SU-DHL-6 (cell line): ENCODE results near the gene NME4.

Experiments
- H2AFZ ChIP-seq: fragments of 200-600 bp; sonication (generic); 2 replicates; pipeline ENCODE4 v1.6.1; 2014; ENCODE audit warnings: low read depth, mild to moderate bottlenecking, moderate library complexity, mixed read lengths, antibody characterized with exemption, low read length; ENCODE audit not compliant: severe bottlenecking
- H3F3A ChIP-seq: fragments of 200-600 bp; shearing (Covaris generic); 2 replicates; pipeline ENCODE4 v1.6.0; 2016; ENCODE audit warnings: antibody characterized with exemption, mild to moderate bottlenecking; ENCODE audit not compliant: insufficient read depth
- H3K27ac ChIP-seq: fragments of 200-600 bp; sonication (generic); 2 replicates; pipeline ENCODE4 v1.5.1; 2016; ENCODE audit warnings: low read depth, mild to moderate bottlenecking, low read length, moderate library complexity, mixed read lengths
- H3K27me3 ChIP-seq: fragments of 200-600 bp; sonication (generic), shearing (Covaris generic); 2 replicates; pipeline ENCODE4 v1.6.0; 2014; ENCODE audit warnings: mild to moderate bottlenecking, low read length
- H3K36me3 ChIP-seq: fragments of 200-600 bp; sonication (generic); 2 replicates; pipeline ENCODE4 v1.6.1; 2014; ENCODE audit warnings: mild to moderate bottlenecking, low read length, mixed read lengths
- H3K4me2 ChIP-seq: fragments of 300-600, 200-600 bp; shearing (Covaris generic), sonication (generic); 2 replicates; pipeline ENCODE4 v1.6.0; 2014; ENCODE audit warnings: low read length, low read depth, mild to moderate bottlenecking; ENCODE audit not compliant: poor library complexity, severe bottlenecking
- H3K4me3 ChIP-seq: fragments of 200-600 bp; sonication (generic); 2 replicates; pipeline ENCODE4 v1.5.1; 2014; ENCODE audit warnings: antibody characterized with exemption, low read length, mild to moderate bottlenecking, mixed read lengths; ENCODE audit not compliant: insufficient read depth, poor library complexity, severe bottlenecking
- H3K79me2 ChIP-seq: fragments of 200-600 bp; sonication (generic); 2 replicates; pipeline ENCODE4 v1.6.1; 2014; ENCODE audit warnings: mild to moderate bottlenecking, low read length, moderate library complexity; ENCODE audit not compliant: insufficient read depth
- H3K9ac ChIP-seq: fragments of 200-600 bp; sonication (generic); 2 replicates; pipeline ENCODE4 v1.7.0; 2014; ENCODE audit warnings: mild to moderate bottlenecking, low read length
- H3K9me2 ChIP-seq: fragments of 200-600 bp; sonication (generic); replicated peaks from 2 replicates; pipeline ENCODE4 v1.6.1; 2014; ENCODE audit warnings: low read length; ENCODE audit not compliant: insufficient read depth
- H3K9me3 ChIP-seq: fragments of 200-600 bp; sonication (generic); 2 replicates; pipeline ENCODE4 v1.6.1; 2014; ENCODE audit warnings: low read length, mixed read lengths; ENCODE audit not compliant: insufficient read depth
- H4K20me1 ChIP-seq: fragments of 200-600 bp; sonication (generic); 2 replicates; pipeline ENCODE4 v1.6.1; 2014; ENCODE audit warnings: low read depth, mild to moderate bottlenecking, antibody characterized with exemption, low read length, moderate library complexity, mixed read lengths
- EZH2phosphoT487 ChIP-seq: fragments of 200-600 bp; sonication (generic), shearing (Covaris generic); conservative IDR thresholded peaks from 2 replicates; pipeline ENCODE4 v1.6.1; 2018; ENCODE audit warnings: mild to moderate bottlenecking, antibody characterized with exemption, low read length, moderate library complexity, mixed read lengths
- TF ChIP-seq, protein P1 (sequence below): fragments of 200-600 bp; sonication (generic); IDR thresholded peaks from one replicate; pipeline ENCODE4 v1.5.1; 2017; ENCODE audit warnings: antibody characterized with exemption, mild to moderate bottlenecking, low read length, moderate library complexity; ENCODE audit not compliant: insufficient read depth, poor library complexity, severe bottlenecking

The NME4 gene

DNA sequence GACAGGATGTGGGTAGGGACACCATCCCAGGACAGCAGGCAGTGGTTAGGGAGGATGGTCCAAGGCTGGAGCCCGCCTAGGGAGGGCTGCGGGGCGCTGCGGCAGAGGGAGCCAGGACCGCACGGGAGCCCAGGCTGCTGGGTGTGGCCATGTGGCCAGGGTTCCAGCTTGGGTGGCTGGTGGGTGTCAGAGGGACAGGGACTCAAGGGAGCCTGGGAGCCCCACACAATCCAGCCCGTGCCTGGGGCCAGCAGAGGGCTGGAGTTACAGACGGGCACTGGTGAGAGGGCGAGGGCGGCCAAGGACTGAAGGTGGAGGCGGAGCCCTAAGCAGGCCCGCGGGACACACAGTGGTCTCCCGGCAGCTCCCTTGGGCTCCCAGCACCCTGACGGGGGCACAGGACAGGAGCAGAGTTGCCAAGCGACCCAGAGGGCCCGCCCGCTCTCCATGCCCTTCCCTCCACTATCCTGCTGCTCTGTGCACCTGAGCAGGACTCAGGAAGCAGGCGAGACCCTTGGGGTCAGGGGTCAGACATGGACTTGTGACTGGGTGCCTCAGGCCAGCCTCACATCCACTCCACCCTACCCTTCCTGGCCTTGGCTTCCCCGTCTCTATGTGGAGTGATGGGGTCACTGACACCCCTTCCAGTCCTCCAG lies 33.8 kb upstream of the NME4 start:
- Histone ChIP-seq H3K9me3 (no peaks in the 10 kb centered on the region), H3K4me3 (no peak overlapping the region), H3K79me2 (no peaks in the 10 kb centered on the region), H3K36me3 (no peaks in the 10 kb centered on the region), H3K27me3 (no peaks in the 10 kb centered on the region), H3K9ac (no peak overlapping the region), H3F3A (no peaks in the 10 kb centered on the region), H3K27ac (no peak overlapping the region), H3K9me2 (no peaks in the 10 kb centered on the region), H2AFZ (no peak overlapping the region), H3K4me2 (no peak overlapping the region), H4K20me1 (no peaks in the 10 kb centered on the region)
- TF ChIP-seq, protein P1, sequence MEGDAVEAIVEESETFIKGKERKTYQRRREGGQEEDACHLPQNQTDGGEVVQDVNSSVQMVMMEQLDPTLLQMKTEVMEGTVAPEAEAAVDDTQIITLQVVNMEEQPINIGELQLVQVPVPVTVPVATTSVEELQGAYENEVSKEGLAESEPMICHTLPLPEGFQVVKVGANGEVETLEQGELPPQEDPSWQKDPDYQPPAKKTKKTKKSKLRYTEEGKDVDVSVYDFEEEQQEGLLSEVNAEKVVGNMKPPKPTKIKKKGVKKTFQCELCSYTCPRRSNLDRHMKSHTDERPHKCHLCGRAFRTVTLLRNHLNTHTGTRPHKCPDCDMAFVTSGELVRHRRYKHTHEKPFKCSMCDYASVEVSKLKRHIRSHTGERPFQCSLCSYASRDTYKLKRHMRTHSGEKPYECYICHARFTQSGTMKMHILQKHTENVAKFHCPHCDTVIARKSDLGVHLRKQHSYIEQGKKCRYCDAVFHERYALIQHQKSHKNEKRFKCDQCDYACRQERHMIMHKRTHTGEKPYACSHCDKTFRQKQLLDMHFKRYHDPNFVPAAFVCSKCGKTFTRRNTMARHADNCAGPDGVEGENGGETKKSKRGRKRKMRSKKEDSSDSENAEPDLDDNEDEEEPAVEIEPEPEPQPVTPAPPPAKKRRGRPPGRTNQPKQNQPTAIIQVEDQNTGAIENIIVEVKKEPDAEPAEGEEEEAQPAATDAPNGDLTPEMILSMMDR, result no peak
- TF ChIP-seq EZH2phosphoT487, result no peak

DNA sequence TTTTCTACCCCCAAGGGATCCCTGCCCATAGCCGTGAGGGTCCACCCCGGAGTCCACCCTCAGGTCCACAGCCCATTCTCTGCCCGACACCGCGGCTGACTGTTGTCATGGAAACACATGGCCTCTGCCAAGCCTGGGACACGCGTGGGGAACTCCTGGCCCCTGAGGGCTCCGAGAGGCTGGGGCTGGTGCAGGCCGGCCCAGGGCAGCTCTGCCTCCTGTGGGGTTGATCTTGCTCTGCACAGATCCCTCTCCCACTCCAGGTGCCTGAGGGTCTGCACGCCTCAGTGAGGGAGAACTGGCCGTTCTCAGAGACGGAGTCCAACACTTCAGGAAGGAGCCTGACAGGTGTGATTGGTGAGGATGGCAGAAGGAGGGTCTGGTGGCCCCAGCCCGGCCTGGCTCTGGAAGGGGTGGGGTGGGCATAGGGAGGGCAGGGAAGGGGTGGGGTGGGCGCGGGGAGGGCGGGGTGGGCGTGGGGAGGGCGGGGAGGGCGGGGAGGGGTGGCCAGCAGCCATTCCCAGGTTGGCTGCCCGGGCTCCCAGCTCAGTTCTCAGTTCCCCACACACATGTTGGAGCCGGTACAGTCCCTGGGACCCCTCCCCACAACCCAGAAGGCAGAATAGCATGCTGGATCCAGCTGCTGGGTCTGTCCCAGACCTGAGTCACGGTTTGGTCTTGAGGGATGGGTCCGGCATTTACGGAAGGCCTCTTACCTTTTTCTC lies 33.1 kb upstream of the NME4 start:
- Histone ChIP-seq H3K9ac (no peak overlapping the region), H3K4me3 (no peak overlapping the region), H3K4me2 (no peak overlapping the region), H4K20me1 (no peaks in the 10 kb centered on the region), H3K9me3 (no peaks in the 10 kb centered on the region), H3K36me3 (no peaks in the 10 kb centered on the region), H2AFZ (no peak overlapping the region), H3F3A (no peaks in the 10 kb centered on the region), H3K27me3 (no peaks in the 10 kb centered on the region), H3K27ac (no peak overlapping the region), H3K79me2 (no peaks in the 10 kb centered on the region), H3K9me2 (no peaks in the 10 kb centered on the region)
- no peak for TF ChIP-seq EZH2phosphoT487

DNA sequence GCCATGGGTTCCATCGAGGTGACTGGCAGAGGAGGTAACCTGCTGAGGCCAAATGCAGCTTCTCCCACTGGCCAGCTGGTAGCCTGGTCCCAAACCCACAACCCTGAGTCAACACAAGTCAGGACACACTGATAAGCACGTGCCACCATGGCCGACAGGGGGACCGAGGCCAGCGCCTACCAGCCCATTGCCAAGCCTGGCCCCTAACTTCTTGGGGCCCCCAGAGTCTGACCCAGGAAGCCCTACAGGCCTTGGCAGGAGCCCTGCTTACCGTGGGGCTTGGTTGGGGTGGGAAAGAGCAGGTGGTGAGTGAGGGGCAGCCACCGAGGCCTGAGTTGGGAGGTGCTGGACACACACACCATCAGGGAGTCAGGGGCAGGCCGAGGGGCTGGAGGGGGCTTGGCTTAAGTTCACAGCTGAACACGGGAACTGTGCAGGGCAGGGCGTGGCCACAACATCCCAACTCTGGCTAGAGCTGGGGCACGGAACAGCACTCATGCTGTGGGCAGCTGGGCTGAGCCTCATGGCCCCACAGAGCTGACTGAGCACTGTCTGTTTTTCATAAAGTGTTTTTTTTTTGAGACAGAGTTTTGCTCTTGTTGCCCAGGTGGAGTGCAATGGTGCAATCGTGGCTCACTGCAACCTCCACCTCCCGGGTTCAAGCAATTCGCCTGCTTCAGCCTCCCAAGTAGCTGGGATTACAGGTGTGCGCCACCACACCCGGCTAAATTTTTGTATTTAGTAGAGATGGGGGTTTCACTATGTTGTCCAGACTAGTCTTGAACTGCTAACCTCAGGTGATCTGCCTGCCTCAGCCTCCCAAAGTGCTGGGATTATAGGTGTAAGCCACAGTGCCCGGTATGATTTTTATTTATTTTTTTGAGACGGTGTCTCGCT lies 32.2 kb upstream of the NME4 start:
- H3K4me2 ChIP-seq, result no peak overlapping the region
- H3F3A ChIP-seq, result no peaks in the 10 kb centered on the region
- H3K27ac ChIP-seq, result no peak overlapping the region
- H3K36me3 ChIP-seq, result no peaks in the 10 kb centered on the region
- H3K9ac ChIP-seq, result no peak overlapping the region
- no peaks in the 10 kb centered on the region for H3K9me2 ChIP-seq
- H3K4me3 ChIP-seq, result no peak overlapping the region
- no peaks in the 10 kb centered on the region for H3K27me3 ChIP-seq
- H3K79me2 ChIP-seq, result no peaks in the 10 kb centered on the region
- no peak overlapping the region for H2AFZ ChIP-seq
- H3K9me3 ChIP-seq, result no peaks in the 10 kb centered on the region
- H4K20me1 ChIP-seq, result no peaks in the 10 kb centered on the region
- no peak for TF ChIP-seq EZH2phosphoT487
- TF ChIP-seq, protein P1, result no peak
